Cardiac muscle cell (in vitro differentiated cells and primary cell): ENCODE results near the gene HYDIN. TPM values are rescaled to one million over a fixed set of nuclear protein-coding genes. Genes with fewer than 3 reads are reported as not detected.
"Not testable (repeated sequence)": the region's sequence is repeated elsewhere in the genome, so short reads cannot be mapped to it uniquely, and the experiment has no call there.

Experiments
- DNase-seq, 2 donors: peaks; one replicate each; pipeline versions ENCODE4 v3.0.0 to v3.0.0-alpha.2; 2010 to 2017; ENCODE audit warnings: low read depth in 1 of 2, low spot score in 1 of 2
- H3K27ac ChIP-seq: fragments of 200-600 bp; sonication (generic); 2 replicates; pipeline ENCODE4 v1.5.1; 2016
- H3K27me3 ChIP-seq: fragments of 200-600 bp; sonication (generic); 2 replicates; pipeline ENCODE4 v1.6.0; 2016; ENCODE audit warnings: control low read depth
- H3K36me3 ChIP-seq: fragments of 200-600 bp; sonication (generic); 2 replicates; pipeline ENCODE4 v1.5.1; 2016; ENCODE audit warnings: control low read depth
- H3K4me1 ChIP-seq: fragments of 200-600 bp; sonication (generic); 2 replicates; pipeline ENCODE4 v1.8.1; 2017; ENCODE audit warnings: low read depth, mild to moderate bottlenecking, mixed run types
- H3K4me3 ChIP-seq: fragments of 200-600 bp; sonication (generic); 2 replicates; pipeline ENCODE4 v1.5.1; 2016; ENCODE audit warnings: mild to moderate bottlenecking
- H3K9me3 ChIP-seq: fragments of 200-600 bp; sonication (generic); 2 replicates; pipeline ENCODE4 v1.5.1; 2017; ENCODE audit warnings: low read depth, mild to moderate bottlenecking, control low read depth
- polyA plus RNA-seq: library from polyadenylated mRNA; unstranded; fragments of >200 nt; fragmentation: Nextera tagmentation; extraction: Ambion mirVana; gene quantifications from 2 replicates; pipeline ENCODE4 v1.2.1, GENCODE V29; 2016
- total RNA-seq: library from RNA; depleted of rRNA; stranded (reverse); fragments of >200 nt; gene quantifications from 2 replicates; pipeline ENCODE4 v1.2.3, GENCODE V29; 2016

Gene HYDIN
- total and polyA plus RNA-seq, 2 experiments from 2014 or later, result 1.8 to 2.0 TPM

GRCh38 chr16:71028032-71028727, 202.3 kb downstream of the HYDIN start:
- not testable (repeated sequence) for H3K36me3 ChIP-seq, H3K27ac ChIP-seq, H3K9me3 ChIP-seq, DNase-seq, H3K4me1 ChIP-seq, H3K4me3 ChIP-seq, H3K27me3 ChIP-seq

- not testable (repeated sequence) for DNase-seq, H3K9me3 ChIP-seq, H3K27ac ChIP-seq
Measured at GRCh38 chr16:71027511-71027910, 203.0 kb downstream of the HYDIN start.

GRCh38 chr16:71023851-71024439, 206.6 kb downstream of the HYDIN start:
- not testable (repeated sequence) for DNase-seq, H3K4me1 ChIP-seq

More at GRCh38 chr16:71027511-71027910, 203.0 kb downstream of the HYDIN start:
- H3K27me3 ChIP-seq, H3K36me3 ChIP-seq, H3K4me1 ChIP-seq, H3K4me3 ChIP-seq: not testable (repeated sequence)

GRCh38 chr16:71021961-71022537, 208.5 kb downstream of the HYDIN start:
- not testable (repeated sequence) for H3K36me3 ChIP-seq, H3K4me3 ChIP-seq, H3K4me1 ChIP-seq, H3K27ac ChIP-seq, DNase-seq, H3K9me3 ChIP-seq, H3K27me3 ChIP-seq

More at GRCh38 chr16:71023851-71024439, 206.6 kb downstream of the HYDIN start:
- H3K27ac ChIP-seq, H3K4me3 ChIP-seq, H3K27me3 ChIP-seq, H3K36me3 ChIP-seq, H3K9me3 ChIP-seq: not testable (repeated sequence)

GRCh38 chr16:71019067-71019682, 211.3 kb downstream of the HYDIN start:
- not testable (repeated sequence) for H3K27me3 ChIP-seq, H3K4me3 ChIP-seq, H3K36me3 ChIP-seq, DNase-seq, H3K27ac ChIP-seq, H3K9me3 ChIP-seq, H3K4me1 ChIP-seq

GRCh38 chr16:71015419-71015818, 215.1 kb downstream of the HYDIN start:
- not testable (repeated sequence) for DNase-seq, H3K36me3 ChIP-seq, H3K4me3 ChIP-seq, H3K27me3 ChIP-seq, H3K27ac ChIP-seq, H3K9me3 ChIP-seq, H3K4me1 ChIP-seq

GRCh38 chr16:71009440-71010223, 220.9 kb downstream of the HYDIN start:
- H3K27me3 ChIP-seq, H3K36me3 ChIP-seq, DNase-seq, H3K9me3 ChIP-seq, H3K27ac ChIP-seq, H3K4me3 ChIP-seq, H3K4me1 ChIP-seq: not testable (repeated sequence)

- not testable (repeated sequence) for H3K9me3 ChIP-seq, H3K4me3 ChIP-seq, DNase-seq, H3K27ac ChIP-seq, H3K4me1 ChIP-seq, H3K36me3 ChIP-seq, H3K27me3 ChIP-seq
Measured at GRCh38 chr16:71006516-71006915, 224.0 kb downstream of the HYDIN start.

GRCh38 chr16:70999735-71000134, 230.8 kb downstream of the HYDIN start:
- H3K9me3 ChIP-seq, H3K4me1 ChIP-seq, H3K27ac ChIP-seq, H3K4me3 ChIP-seq, H3K36me3 ChIP-seq, H3K27me3 ChIP-seq: not testable (repeated sequence)
- peak; percentile 6 to 44 for DNase-seq

GRCh38 chr16:70995799-70996198, 234.7 kb downstream of the HYDIN start:
- H3K4me1 ChIP-seq, H3K9me3 ChIP-seq, H3K4me3 ChIP-seq, H3K27me3 ChIP-seq, DNase-seq, H3K36me3 ChIP-seq, H3K27ac ChIP-seq: not testable (repeated sequence)

- H3K36me3 ChIP-seq, H3K9me3 ChIP-seq, H3K27ac ChIP-seq, DNase-seq, H3K4me3 ChIP-seq, H3K4me1 ChIP-seq, H3K27me3 ChIP-seq: not testable (repeated sequence)
Measured at GRCh38 chr16:70992511-70992910, 238.0 kb downstream of the HYDIN start.

GRCh38 chr16:70987019-70987715, 243.4 kb downstream of the HYDIN start:
- not testable (repeated sequence) for H3K36me3 ChIP-seq, H3K4me1 ChIP-seq, H3K27me3 ChIP-seq, H3K9me3 ChIP-seq, H3K27ac ChIP-seq, DNase-seq, H3K4me3 ChIP-seq

- not testable (repeated sequence) for DNase-seq, H3K27ac ChIP-seq, H3K27me3 ChIP-seq, H3K4me1 ChIP-seq, H3K9me3 ChIP-seq, H3K36me3 ChIP-seq, H3K4me3 ChIP-seq
Measured at GRCh38 chr16:70984675-70985074, 245.8 kb downstream of the HYDIN start.
